ENCODE measurements around the gene TRMT11. TPM values are rescaled to one million over a fixed set of nuclear protein-coding genes. Genes with fewer than 3 reads are reported as not detected.

TRMT11 gene
- total RNA-seq, 4 donors from 2014 or later, result 16.1 to 24.9 (median 18.8) TPM

- Histone ChIP-seq H3K27ac (replicated peaks in 1 of 4) (no peak overlapping the region), H3K9me3 (no peaks in the 10 kb centered on the region), H3K36me3 (peaks cover 0 to 5% (median 0%) of the 10 kb centered on the region in 4 donors), H3K4me1 (peaks cover 6 to 30% (median 25%) of the 10 kb centered on the region in 4 donors), H3K27me3 (no peaks in the 10 kb centered on the region), H3K4me3 (no peak overlapping the region)
- intact Hi-C loops (cut with DNase I), result no loop called here
- no peak for DNase-seq (ENCODE audit: extremely low spot score)
- no peak for TF ChIP-seq POLR2A (IDR thresholded peaks at IDR 0.05; ENCODE audit: low read depth)
- TF ChIP-seq, protein P1, sequence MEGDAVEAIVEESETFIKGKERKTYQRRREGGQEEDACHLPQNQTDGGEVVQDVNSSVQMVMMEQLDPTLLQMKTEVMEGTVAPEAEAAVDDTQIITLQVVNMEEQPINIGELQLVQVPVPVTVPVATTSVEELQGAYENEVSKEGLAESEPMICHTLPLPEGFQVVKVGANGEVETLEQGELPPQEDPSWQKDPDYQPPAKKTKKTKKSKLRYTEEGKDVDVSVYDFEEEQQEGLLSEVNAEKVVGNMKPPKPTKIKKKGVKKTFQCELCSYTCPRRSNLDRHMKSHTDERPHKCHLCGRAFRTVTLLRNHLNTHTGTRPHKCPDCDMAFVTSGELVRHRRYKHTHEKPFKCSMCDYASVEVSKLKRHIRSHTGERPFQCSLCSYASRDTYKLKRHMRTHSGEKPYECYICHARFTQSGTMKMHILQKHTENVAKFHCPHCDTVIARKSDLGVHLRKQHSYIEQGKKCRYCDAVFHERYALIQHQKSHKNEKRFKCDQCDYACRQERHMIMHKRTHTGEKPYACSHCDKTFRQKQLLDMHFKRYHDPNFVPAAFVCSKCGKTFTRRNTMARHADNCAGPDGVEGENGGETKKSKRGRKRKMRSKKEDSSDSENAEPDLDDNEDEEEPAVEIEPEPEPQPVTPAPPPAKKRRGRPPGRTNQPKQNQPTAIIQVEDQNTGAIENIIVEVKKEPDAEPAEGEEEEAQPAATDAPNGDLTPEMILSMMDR (IDR thresholded peaks at IDR 0.05), result no peak
- TF ChIP-seq POLR2AphosphoS5 (IDR thresholded peaks at IDR 0.05), result no peak
- no peak for TF ChIP-seq EP300 (IDR thresholded peaks at IDR 0.05)
- WGBS, result 90% methylated on average over 3 of the region's 3 CpGs
Observed at GRCh38 chr6:125961117-125961516, 25.2 kb upstream of the TRMT11 start.

DNA sequence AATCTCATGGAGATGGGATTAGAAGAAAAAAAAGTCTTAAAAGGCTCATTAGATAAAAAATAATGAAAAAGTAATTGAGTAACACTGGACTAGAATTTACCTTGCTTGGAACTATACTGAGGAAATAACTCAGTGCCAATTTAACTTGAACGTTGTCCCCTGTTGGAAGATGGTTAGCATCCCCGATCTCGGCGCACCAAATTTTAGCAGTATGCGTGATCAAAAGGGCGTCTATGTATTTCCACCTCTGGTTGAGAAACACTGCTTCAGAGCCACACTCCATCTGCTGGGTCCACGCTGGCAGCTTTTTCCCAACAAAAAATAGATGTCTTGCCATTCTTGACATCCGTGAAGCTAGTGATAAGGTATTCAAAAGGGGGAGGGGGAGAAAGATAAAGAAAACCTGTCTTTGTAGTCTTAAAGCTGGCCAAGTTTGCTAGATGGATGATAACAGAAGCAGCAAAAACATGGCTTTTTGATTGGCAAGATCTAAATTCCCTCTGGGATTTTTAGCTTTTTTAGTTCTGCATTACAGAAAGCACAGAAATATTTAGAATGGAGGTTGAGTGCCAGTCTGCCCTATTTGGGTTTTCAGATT lies 23.3 kb upstream of the TRMT11 start:
- no peak for TF ChIP-seq POLR2A (IDR thresholded peaks at IDR 0.05; ENCODE audit: low read depth)
- TF ChIP-seq EP300 (IDR thresholded peaks at IDR 0.05), result no peak
- TF ChIP-seq, protein P1 (IDR thresholded peaks at IDR 0.05), result no peak
- TF ChIP-seq POLR2AphosphoS5 (IDR thresholded peaks at IDR 0.05), result no peak
- intact Hi-C loops (cut with DNase I), result no loop called here
- 89% methylated on average over 8 of the region's 8 CpGs for WGBS
- Histone ChIP-seq H3K4me3 (no peak overlapping the region), H3K27me3 (no peaks in the 10 kb centered on the region), H3K36me3 (peaks cover 0 to 13% (median 5%) of the 10 kb centered on the region in 4 donors), H3K4me1 (peaks cover 3 to 22% (median 15%) of the 10 kb centered on the region in 4 donors), H3K9me3 (no peaks in the 10 kb centered on the region), H3K27ac (replicated peaks in 1 of 4) (no peak overlapping the region)
- no peak for DNase-seq (ENCODE audit: extremely low spot score)

GRCh38 chr6:125963817-125964216 lies 22.5 kb upstream of the TRMT11 start:
- intact Hi-C loops (cut with DNase I), result no loop called here
- no peak overlapping the region for H3K27ac ChIP-seq (replicated peaks in 1 of 4)
- WGBS, result 83% methylated on average over 2 of the region's 2 CpGs

GRCh38 chr6:125966569-125966968 lies 19.8 kb upstream of the TRMT11 start:
- no peaks in the 10 kb centered on the region for H3K27me3 ChIP-seq
- H3K36me3 ChIP-seq, result peaks cover 0 to 21% (median 7%) of the 10 kb centered on the region in 4 donors
- H3K27ac ChIP-seq (replicated peaks in 1 of 4), result no peak overlapping the region
- intact Hi-C loops (cut with DNase I), result no loop called here
- WGBS, result 100% methylated on average over 1 of the region's 1 CpG
- H3K4me1 ChIP-seq, result peaks cover 0 to 2% (median 0%) of the 10 kb centered on the region in 4 donors
- no peaks in the 10 kb centered on the region for H3K9me3 ChIP-seq
- TF ChIP-seq EP300 (IDR thresholded peaks at IDR 0.05) (no peak), POLR2AphosphoS5 (IDR thresholded peaks at IDR 0.05) (no peak), POLR2A (IDR thresholded peaks at IDR 0.05; ENCODE audit: low read depth) (no peak)
- TF ChIP-seq, protein P1 (IDR thresholded peaks at IDR 0.05), result no peak
- no peak for DNase-seq (ENCODE audit: extremely low spot score)
- H3K4me3 ChIP-seq, result no peak overlapping the region

More at GRCh38 chr6:125963817-125964216, 22.5 kb upstream of the TRMT11 start:
- peaks cover 0 to 19% (median 9%) of the 10 kb centered on the region in 4 donors for H3K36me3 ChIP-seq
- H3K27me3 ChIP-seq, result no peaks in the 10 kb centered on the region
- H3K4me1 ChIP-seq, result peaks cover 0 to 13% (median 7%) of the 10 kb centered on the region in 4 donors
- TF ChIP-seq, protein P1 (IDR thresholded peaks at IDR 0.05), result no peak
- TF ChIP-seq POLR2AphosphoS5 (IDR thresholded peaks at IDR 0.05) (no peak), EP300 (IDR thresholded peaks at IDR 0.05) (no peak), POLR2A (IDR thresholded peaks at IDR 0.05; ENCODE audit: low read depth) (no peak)
- no peaks in the 10 kb centered on the region for H3K9me3 ChIP-seq
- no peak overlapping the region for H3K4me3 ChIP-seq
- no peak for DNase-seq (ENCODE audit: extremely low spot score)

Data from esophagus muscularis mucosa (tissue), 4 donors.